H1 (cell line): Measurements from ENCODE around the gene YOD1. TPM values are rescaled to one million over a fixed set of nuclear protein-coding genes. Genes with fewer than 3 reads are reported as not detected.

Experiments used
- BCL11A ChIP-seq, 2 experiments: IDR thresholded peaks; one replicate each; pipeline ENCODE4 v1.6.1; 2011; ENCODE audit warnings: low read depth in 2 of 2, low read length in 2 of 2, mild to moderate bottlenecking in 2 of 2
- CTBP2 ChIP-seq: IDR thresholded peaks from 2 replicates; pipeline ENCODE4 v1.7.0; 2011; ENCODE audit warnings: borderline replicate concordance, mild to moderate bottlenecking, moderate library complexity, mixed read lengths, low read length; ENCODE audit not compliant: insufficient read depth, insufficient read length
- NRF1 ChIP-seq: IDR thresholded peaks from 2 replicates; pipeline ENCODE4 v1.6.1; 2011; ENCODE audit warnings: mild to moderate bottlenecking, low read depth, low read length, improper control_type of control experiment
- RNF2 ChIP-seq: fragments of 200-900, 300-1000 bp; sonication (generic); IDR thresholded peaks from 2 replicates; pipeline ENCODE4 v1.7.1; 2016; ENCODE audit warnings: borderline replicate concordance, low read depth, mild to moderate bottlenecking, antibody characterized with exemption, low read length; ENCODE audit not compliant: poor library complexity, severe bottlenecking; ENCODE audit errors: missing control alignments
- TAF7 ChIP-seq: optimal IDR thresholded peaks from 2 replicates; pipeline ENCODE3; 2011; ENCODE audit warnings: low read depth, mild to moderate bottlenecking, inconsistent platforms, low read length, moderate library complexity, borderline replicate concordance
- TCF12 ChIP-seq: IDR thresholded peaks from 2 replicates; pipeline ENCODE4 v1.6.1; 2011; ENCODE audit warnings: low read depth, mild to moderate bottlenecking, low read length
- polyA plus RNA-seq, 7 experiments: library from polyadenylated mRNA; depleted of rRNA in 3 of 7; stranded (reverse) in 5 of 7; unstranded in 2 of 7; fragments of >200 nt in 5 of 7; fragments of 200-250 nt in 2 of 7; gene quantifications; 1 replicate in 5 of 7; 2 replicates in 1 of 7; 4 replicates in 1 of 7; pipeline versions ENCODE4 v1.2.1 to v1.2.3, GENCODE V29; 2011 to 2013; ENCODE audit warnings: missing spikeins in 2 of 7, mixed read lengths in 2 of 7
- total RNA-seq: library from RNA; stranded (reverse); fragmentation: NEBNext Ultra II Directional; extraction: Animal tissue kit (Norgen Biotek cat#: 25700); gene quantifications from 2 replicates; pipeline ENCODE4 v1.2.1, GENCODE V29; 2021
- TF ChIP-seq, protein P1 (sequence below): fragments of 300-600 bp; sonication (generic); IDR thresholded peaks from 2 replicates; pipeline ENCODE4 v1.7.1; 2012; ENCODE audit warnings: low read length, moderate library complexity, mild to moderate bottlenecking, inconsistent platforms; ENCODE audit not compliant: insufficient replicate concordance
- TF ChIP-seq, protein P2 (sequence below): IDR thresholded peaks from 2 replicates; pipeline ENCODE4 v1.6.1; 2012; ENCODE audit warnings: low read length, inconsistent platforms

YOD1 gene
- total and polyA plus RNA-seq, 2 of the 8 experiments (the other 6 are each of a cell fraction or from before 2014, with no cell fraction given) = 1.9 to 11.8 TPM

DNA sequence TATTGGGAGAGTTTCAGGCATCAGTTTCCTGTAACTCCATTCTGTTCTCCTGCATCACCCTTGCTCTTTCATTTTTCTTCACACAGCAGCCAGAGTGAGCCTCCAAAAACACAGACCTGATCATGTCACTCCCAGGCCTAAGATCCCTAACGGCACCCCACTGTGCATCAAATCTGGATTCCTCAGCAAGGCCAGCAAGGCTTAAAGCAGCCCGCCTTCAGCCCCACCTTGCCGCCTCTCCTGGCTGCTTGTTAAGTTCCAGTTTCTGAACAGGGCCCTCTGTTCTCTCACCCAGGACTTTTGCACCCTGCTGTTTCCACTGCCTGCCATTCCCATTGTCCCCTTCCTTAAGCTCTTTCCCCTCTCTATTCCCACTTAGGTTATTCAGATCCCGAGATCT, 47.8 kb downstream of the YOD1 start (continued):
- TF ChIP-seq, protein P1, sequence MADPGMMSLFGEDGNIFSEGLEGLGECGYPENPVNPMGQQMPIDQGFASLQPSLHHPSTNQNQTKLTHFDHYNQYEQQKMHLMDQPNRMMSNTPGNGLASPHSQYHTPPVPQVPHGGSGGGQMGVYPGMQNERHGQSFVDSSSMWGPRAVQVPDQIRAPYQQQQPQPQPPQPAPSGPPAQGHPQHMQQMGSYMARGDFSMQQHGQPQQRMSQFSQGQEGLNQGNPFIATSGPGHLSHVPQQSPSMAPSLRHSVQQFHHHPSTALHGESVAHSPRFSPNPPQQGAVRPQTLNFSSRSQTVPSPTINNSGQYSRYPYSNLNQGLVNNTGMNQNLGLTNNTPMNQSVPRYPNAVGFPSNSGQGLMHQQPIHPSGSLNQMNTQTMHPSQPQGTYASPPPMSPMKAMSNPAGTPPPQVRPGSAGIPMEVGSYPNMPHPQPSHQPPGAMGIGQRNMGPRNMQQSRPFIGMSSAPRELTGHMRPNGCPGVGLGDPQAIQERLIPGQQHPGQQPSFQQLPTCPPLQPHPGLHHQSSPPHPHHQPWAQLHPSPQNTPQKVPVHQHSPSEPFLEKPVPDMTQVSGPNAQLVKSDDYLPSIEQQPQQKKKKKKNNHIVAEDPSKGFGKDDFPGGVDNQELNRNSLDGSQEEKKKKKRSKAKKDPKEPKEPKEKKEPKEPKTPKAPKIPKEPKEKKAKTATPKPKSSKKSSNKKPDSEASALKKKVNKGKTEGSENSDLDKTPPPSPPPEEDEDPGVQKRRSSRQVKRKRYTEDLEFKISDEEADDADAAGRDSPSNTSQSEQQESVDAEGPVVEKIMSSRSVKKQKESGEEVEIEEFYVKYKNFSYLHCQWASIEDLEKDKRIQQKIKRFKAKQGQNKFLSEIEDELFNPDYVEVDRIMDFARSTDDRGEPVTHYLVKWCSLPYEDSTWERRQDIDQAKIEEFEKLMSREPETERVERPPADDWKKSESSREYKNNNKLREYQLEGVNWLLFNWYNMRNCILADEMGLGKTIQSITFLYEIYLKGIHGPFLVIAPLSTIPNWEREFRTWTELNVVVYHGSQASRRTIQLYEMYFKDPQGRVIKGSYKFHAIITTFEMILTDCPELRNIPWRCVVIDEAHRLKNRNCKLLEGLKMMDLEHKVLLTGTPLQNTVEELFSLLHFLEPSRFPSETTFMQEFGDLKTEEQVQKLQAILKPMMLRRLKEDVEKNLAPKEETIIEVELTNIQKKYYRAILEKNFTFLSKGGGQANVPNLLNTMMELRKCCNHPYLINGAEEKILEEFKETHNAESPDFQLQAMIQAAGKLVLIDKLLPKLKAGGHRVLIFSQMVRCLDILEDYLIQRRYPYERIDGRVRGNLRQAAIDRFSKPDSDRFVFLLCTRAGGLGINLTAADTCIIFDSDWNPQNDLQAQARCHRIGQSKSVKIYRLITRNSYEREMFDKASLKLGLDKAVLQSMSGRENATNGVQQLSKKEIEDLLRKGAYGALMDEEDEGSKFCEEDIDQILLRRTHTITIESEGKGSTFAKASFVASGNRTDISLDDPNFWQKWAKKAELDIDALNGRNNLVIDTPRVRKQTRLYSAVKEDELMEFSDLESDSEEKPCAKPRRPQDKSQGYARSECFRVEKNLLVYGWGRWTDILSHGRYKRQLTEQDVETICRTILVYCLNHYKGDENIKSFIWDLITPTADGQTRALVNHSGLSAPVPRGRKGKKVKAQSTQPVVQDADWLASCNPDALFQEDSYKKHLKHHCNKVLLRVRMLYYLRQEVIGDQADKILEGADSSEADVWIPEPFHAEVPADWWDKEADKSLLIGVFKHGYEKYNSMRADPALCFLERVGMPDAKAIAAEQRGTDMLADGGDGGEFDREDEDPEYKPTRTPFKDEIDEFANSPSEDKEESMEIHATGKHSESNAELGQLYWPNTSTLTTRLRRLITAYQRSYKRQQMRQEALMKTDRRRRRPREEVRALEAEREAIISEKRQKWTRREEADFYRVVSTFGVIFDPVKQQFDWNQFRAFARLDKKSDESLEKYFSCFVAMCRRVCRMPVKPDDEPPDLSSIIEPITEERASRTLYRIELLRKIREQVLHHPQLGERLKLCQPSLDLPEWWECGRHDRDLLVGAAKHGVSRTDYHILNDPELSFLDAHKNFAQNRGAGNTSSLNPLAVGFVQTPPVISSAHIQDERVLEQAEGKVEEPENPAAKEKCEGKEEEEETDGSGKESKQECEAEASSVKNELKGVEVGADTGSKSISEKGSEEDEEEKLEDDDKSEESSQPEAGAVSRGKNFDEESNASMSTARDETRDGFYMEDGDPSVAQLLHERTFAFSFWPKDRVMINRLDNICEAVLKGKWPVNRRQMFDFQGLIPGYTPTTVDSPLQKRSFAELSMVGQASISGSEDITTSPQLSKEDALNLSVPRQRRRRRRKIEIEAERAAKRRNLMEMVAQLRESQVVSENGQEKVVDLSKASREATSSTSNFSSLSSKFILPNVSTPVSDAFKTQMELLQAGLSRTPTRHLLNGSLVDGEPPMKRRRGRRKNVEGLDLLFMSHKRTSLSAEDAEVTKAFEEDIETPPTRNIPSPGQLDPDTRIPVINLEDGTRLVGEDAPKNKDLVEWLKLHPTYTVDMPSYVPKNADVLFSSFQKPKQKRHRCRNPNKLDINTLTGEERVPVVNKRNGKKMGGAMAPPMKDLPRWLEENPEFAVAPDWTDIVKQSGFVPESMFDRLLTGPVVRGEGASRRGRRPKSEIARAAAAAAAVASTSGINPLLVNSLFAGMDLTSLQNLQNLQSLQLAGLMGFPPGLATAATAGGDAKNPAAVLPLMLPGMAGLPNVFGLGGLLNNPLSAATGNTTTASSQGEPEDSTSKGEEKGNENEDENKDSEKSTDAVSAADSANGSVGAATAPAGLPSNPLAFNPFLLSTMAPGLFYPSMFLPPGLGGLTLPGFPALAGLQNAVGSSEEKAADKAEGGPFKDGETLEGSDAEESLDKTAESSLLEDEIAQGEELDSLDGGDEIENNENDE = no peak
- TF ChIP-seq CTBP2 = no peak
- TF ChIP-seq NRF1 = no peak
- TF ChIP-seq TCF12 = no peak
- TF ChIP-seq, protein P2, sequence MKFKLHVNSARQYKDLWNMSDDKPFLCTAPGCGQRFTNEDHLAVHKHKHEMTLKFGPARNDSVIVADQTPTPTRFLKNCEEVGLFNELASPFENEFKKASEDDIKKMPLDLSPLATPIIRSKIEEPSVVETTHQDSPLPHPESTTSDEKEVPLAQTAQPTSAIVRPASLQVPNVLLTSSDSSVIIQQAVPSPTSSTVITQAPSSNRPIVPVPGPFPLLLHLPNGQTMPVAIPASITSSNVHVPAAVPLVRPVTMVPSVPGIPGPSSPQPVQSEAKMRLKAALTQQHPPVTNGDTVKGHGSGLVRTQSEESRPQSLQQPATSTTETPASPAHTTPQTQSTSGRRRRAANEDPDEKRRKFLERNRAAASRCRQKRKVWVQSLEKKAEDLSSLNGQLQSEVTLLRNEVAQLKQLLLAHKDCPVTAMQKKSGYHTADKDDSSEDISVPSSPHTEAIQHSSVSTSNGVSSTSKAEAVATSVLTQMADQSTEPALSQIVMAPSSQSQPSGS = no peak
- TF ChIP-seq BCL11A (IDR thresholded peaks at IDR 0.05; ENCODE audit: low read depth in 2 of 2, low read length in 2 of 2) = no peak
- no peak for TF ChIP-seq TAF7
- TF ChIP-seq RNF2 = no peak
